Brain microvascular endothelial cell (primary cell): ENCODE data around the gene HERPUD1.

ENCODE experiments used
- DNase-seq: peaks from one replicate; pipeline ENCODE4 v3.0.0-alpha.2; 2020
- H3K27ac ChIP-seq: fragments of 250-450 bp; sonication (Bioruptor Pico); 2 replicates; pipeline ENCODE4 v1.5.1; 2020; ENCODE audit warnings: mild to moderate bottlenecking, moderate library complexity
- H3K27me3 ChIP-seq: fragments of 250-450 bp; sonication (Bioruptor Pico); replicated peaks from 2 replicates; pipeline ENCODE4 v1.5.1; 2020; ENCODE audit warnings: mild to moderate bottlenecking
- H3K36me3 ChIP-seq: fragments of 250-450 bp; sonication (Bioruptor Pico); replicated peaks from 2 replicates; pipeline ENCODE4 v1.5.1; 2020; ENCODE audit warnings: mild to moderate bottlenecking
- H3K4me3 ChIP-seq: 2 replicates; pipeline ENCODE4 v1.5.1; 2011; ENCODE audit warnings: low read depth, mild to moderate bottlenecking, control low read depth, low read length, moderate library complexity
- CTCF ChIP-seq: IDR thresholded peaks from 2 replicates; pipeline ENCODE4 v1.5.1; 2011; ENCODE audit warnings: low read depth, mild to moderate bottlenecking, moderate library complexity, low read length, control low read depth, inconsistent platforms; ENCODE audit errors: missing control alignments
- in situ Hi-C: cut with HindIII; loops from 2 replicates; pipeline ENCODE4 v1.10.0; 2017; ENCODE audit warnings: low sequenced_read_pairs, low pct_ligation_motif_present

HERPUD1 gene

GRCh38 chr16:56918467-56919012 is 13.4 kb upstream of the HERPUD1 start:
- no peak for TF ChIP-seq CTCF
- no peaks in the 10 kb centered on the region for H3K36me3 ChIP-seq
- DNase-seq = no peak

GRCh38 chr16:56919099-56919800 is 12.7 kb upstream of the HERPUD1 start:
- no peak for DNase-seq
- Histone ChIP-seq H3K27ac (no peak overlapping the region), H3K4me3 (no peak overlapping the region), H3K27me3 (no peaks in the 10 kb centered on the region), H3K36me3 (no peaks in the 10 kb centered on the region)
- in situ Hi-C loops = no loop called here
- TF ChIP-seq CTCF = no peak

More at GRCh38 chr16:56918467-56919012, 13.4 kb upstream of the HERPUD1 start:
- Histone ChIP-seq H3K27me3 (no peaks in the 10 kb centered on the region), H3K4me3 (no peak overlapping the region), H3K27ac (no peak overlapping the region)
- in situ Hi-C loops = no loop called here

- H3K4me3 ChIP-seq = no peak overlapping the region
- no peak for TF ChIP-seq CTCF
- H3K36me3 ChIP-seq = no peaks in the 10 kb centered on the region
- DNase-seq = no peak
- in situ Hi-C loops = no loop called here
- H3K27me3 ChIP-seq = no peaks in the 10 kb centered on the region
- no peak overlapping the region for H3K27ac ChIP-seq
Observed at GRCh38 chr16:56921571-56921970, 10.4 kb upstream of the HERPUD1 start.

GRCh38 chr16:56923481-56924091 is 8.4 kb upstream of the HERPUD1 start:
- Histone ChIP-seq H3K27ac (no peak overlapping the region), H3K27me3 (no peaks in the 10 kb centered on the region), H3K36me3 (no peaks in the 10 kb centered on the region), H3K4me3 (no peak overlapping the region)
- in situ Hi-C loops = no loop called here
- TF ChIP-seq CTCF = no peak
- DNase-seq = no peak

- no peak for TF ChIP-seq CTCF
- Histone ChIP-seq H3K27me3 (no peaks in the 10 kb centered on the region), H3K27ac (no peak overlapping the region), H3K4me3 (no peak overlapping the region), H3K36me3 (peaks cover 4% of the 10 kb centered on the region)
- DNase-seq = no peak
- in situ Hi-C loops = no loop called here
Observed at GRCh38 chr16:56927471-56927870, 4.5 kb upstream of the HERPUD1 start.

GRCh38 chr16:56929639-56930038 is 2.3 kb upstream of the HERPUD1 start:
- in situ Hi-C loops = no loop called here
- no peak for DNase-seq

More at GRCh38 chr16:56929639-56930038, 2.3 kb upstream of the HERPUD1 start:
- H3K27me3 ChIP-seq = no peaks in the 10 kb centered on the region
- TF ChIP-seq CTCF = no peak
- H3K27ac ChIP-seq = no peak overlapping the region
- H3K4me3 ChIP-seq = no peak overlapping the region
- H3K36me3 ChIP-seq = peaks cover 18% of the 10 kb centered on the region
